Retinal pigment epithelial cell (primary cell): ENCODE results near the gene TLR10.
"Not testable (repeated sequence)": the region's sequence is repeated elsewhere in the genome, so short reads cannot be mapped to it uniquely, and the experiment has no call there.

Experiments
- DNase-seq: peaks from one replicate; pipeline ENCODE4 v3.0.0-alpha.2; 2010; ENCODE audit warnings: low read depth
- H3K4me3 ChIP-seq: 2 replicates; pipeline ENCODE4 v1.5.1; 2011; ENCODE audit warnings: mild to moderate bottlenecking, low read length, control low read depth, moderate library complexity
- CTCF ChIP-seq: conservative IDR thresholded peaks from 2 replicates; pipeline ENCODE4 v1.5.1; 2011; ENCODE audit warnings: low read depth, low read length, control low read depth, inconsistent platforms

TLR10 gene

GRCh38 chr4:38821739-38822138 is 38.9 kb upstream of the TLR10 start:
- H3K4me3 ChIP-seq, result no peak overlapping the region
- no peak for TF ChIP-seq CTCF
- no peak for DNase-seq

GRCh38 chr4:38820329-38821061 is 37.7 kb upstream of the TLR10 start:
- no peak overlapping the region for H3K4me3 ChIP-seq
- no peak for DNase-seq
- TF ChIP-seq CTCF, result no peak

GRCh38 chr4:38819569-38819968 is 36.8 kb upstream of the TLR10 start:
- no peak for DNase-seq
- no peak overlapping the region for H3K4me3 ChIP-seq
- no peak for TF ChIP-seq CTCF

GRCh38 chr4:38818441-38818976 is 35.7 kb upstream of the TLR10 start:
- no peak overlapping the region for H3K4me3 ChIP-seq
- no peak for DNase-seq
- no peak for TF ChIP-seq CTCF

- no peak for DNase-seq
- no peak for TF ChIP-seq CTCF
- H3K4me3 ChIP-seq, result no peak overlapping the region
These were observed 33.3 kb upstream of the TLR10 start for GRCh38 chr4:38815885-38816782.

- no peak for TF ChIP-seq CTCF
- no peak overlapping the region for H3K4me3 ChIP-seq
- no peak for DNase-seq
These were observed 31.6 kb upstream of the TLR10 start for GRCh38 chr4:38814386-38814785.

GRCh38 chr4:38811297-38811696 is 28.5 kb upstream of the TLR10 start:
- H3K4me3 ChIP-seq, result no peak overlapping the region
- no peak for TF ChIP-seq CTCF
- DNase-seq, result no peak

- not testable (repeated sequence) for DNase-seq, H3K4me3 ChIP-seq
These were observed 24.7 kb upstream of the TLR10 start for GRCh38 chr4:38807462-38807861.

- H3K4me3 ChIP-seq, DNase-seq: not testable (repeated sequence)
These were observed 23.5 kb upstream of the TLR10 start for GRCh38 chr4:38806251-38806650.
